GM23338 (cell line): ENCODE data around the gene PSD. TPM values are rescaled to one million over a fixed set of nuclear protein-coding genes. Genes with fewer than 3 reads are reported as not detected.

ENCODE experiments used
- ATAC-seq: fragments of 200-7000 bp; cut with Tn5 transposase; 3 replicates; pipeline ENCODE4 v1.9.1; 2020
- DNase-seq: peaks from one replicate; pipeline ENCODE4 v3.0.0-alpha.2; 2015; ENCODE audit warnings: low spot score
- H2AFZ ChIP-seq: fragments of 200-600 bp; sonication (generic); 2 replicates; pipeline ENCODE4 v1.8.0; 2016; ENCODE audit warnings: antibody characterized with exemption, mild to moderate bottlenecking, moderate library complexity
- H3F3A ChIP-seq: fragments of 200-600 bp; sonication (generic); replicated peaks from 2 replicates; pipeline ENCODE4 v1.8.0; 2017; ENCODE audit warnings: antibody characterized with exemption, mixed run types, low read depth
- H3K27ac ChIP-seq: fragments of 200-600 bp; sonication (generic); 2 replicates; pipeline ENCODE4 v1.6.1; 2016; ENCODE audit warnings: low read depth
- H3K27me3 ChIP-seq: fragments of 200-600 bp; sonication (generic); 2 replicates; pipeline ENCODE4 v1.8.0; 2016; ENCODE audit warnings: mild to moderate bottlenecking, mixed run types, moderate library complexity; ENCODE audit not compliant: insufficient read depth
- H3K36me3 ChIP-seq: fragments of 200-600 bp; sonication (generic); 2 replicates; pipeline ENCODE4 v1.8.0; 2016; ENCODE audit warnings: mild to moderate bottlenecking; ENCODE audit not compliant: insufficient read depth
- H3K4me1 ChIP-seq: fragments of 200-600 bp; sonication (generic); 2 replicates; pipeline ENCODE4 v1.8.0; 2016; ENCODE audit warnings: mild to moderate bottlenecking, moderate library complexity; ENCODE audit not compliant: insufficient read depth
- H3K4me2 ChIP-seq: fragments of 200-600 bp; sonication (generic); 2 replicates; pipeline ENCODE4 v1.7.1; 2017; ENCODE audit warnings: mixed run types
- H3K4me3 ChIP-seq: fragments of 200-600 bp; sonication (generic); 2 replicates; pipeline ENCODE4 v1.6.1; 2016; ENCODE audit warnings: mixed run types
- H3K79me2 ChIP-seq: fragments of 200-600 bp; sonication (generic); replicated peaks from 2 replicates; pipeline ENCODE4 v1.8.0; 2017; ENCODE audit warnings: mild to moderate bottlenecking; ENCODE audit not compliant: insufficient read depth
- H3K9me2 ChIP-seq: fragments of 200-600 bp; sonication (generic); 2 replicates; pipeline ENCODE4 v1.8.0; 2017; ENCODE audit not compliant: insufficient read depth
- H4K20me1 ChIP-seq: fragments of 200-600 bp; sonication (generic); replicated peaks from 2 replicates; pipeline ENCODE4 v1.8.0; 2017; ENCODE audit warnings: mild to moderate bottlenecking; ENCODE audit not compliant: insufficient read depth
- H3K27ac Mint-ChIP-seq: 2 replicates; pipeline ENCODE4 v1.8.0; 2020; ENCODE audit warnings: inconsistent platforms, mild to moderate bottlenecking, moderate library complexity, mixed read lengths
- H3K27me3 Mint-ChIP-seq: 3 replicates; pipeline ENCODE4 v1.8.0; 2022; ENCODE audit warnings: low read depth, mild to moderate bottlenecking, moderate library complexity, mixed read lengths, inconsistent platforms; ENCODE audit not compliant: insufficient read depth, poor library complexity
- H3K36me3 Mint-ChIP-seq: 3 replicates; pipeline ENCODE4 v1.8.0; 2021; ENCODE audit warnings: low read depth, mild to moderate bottlenecking, inconsistent platforms, moderate library complexity, mixed read lengths
- H3K4me1 Mint-ChIP-seq: 3 replicates; pipeline ENCODE4 v1.8.0; 2020; ENCODE audit warnings: mild to moderate bottlenecking, inconsistent platforms, mixed read lengths
- H3K4me3 Mint-ChIP-seq: 3 replicates; pipeline ENCODE4 v1.8.0; 2021; ENCODE audit warnings: moderate library complexity, mild to moderate bottlenecking, inconsistent platforms, mixed read lengths
- H3K9me3 Mint-ChIP-seq: 3 replicates; pipeline ENCODE4 v1.8.0; 2020; ENCODE audit warnings: moderate library complexity, mild to moderate bottlenecking, inconsistent platforms, mixed read lengths
- CREB1 ChIP-seq: fragments of 250-450 bp; sonication (Bioruptor Pico); IDR thresholded peaks from 2 replicates; pipeline ENCODE4 v1.5.0; 2020; ENCODE audit warnings: low read depth, mild to moderate bottlenecking, moderate library complexity
- EZH2 ChIP-seq: fragments of 200-600 bp; sonication (generic); IDR thresholded peaks from one replicate; pipeline ENCODE4 v1.8.0; 2017; ENCODE audit warnings: antibody characterized with exemption, mild to moderate bottlenecking, low read depth; ENCODE audit not compliant: unreplicated experiment
- JUNB ChIP-seq: IDR thresholded peaks from one replicate; pipeline ENCODE4 v1.6.1; 2016; ENCODE audit warnings: antibody characterized with exemption; ENCODE audit not compliant: unreplicated experiment
- NANOG ChIP-seq: IDR thresholded peaks from 2 replicates; pipeline ENCODE4 v1.6.1; 2016; ENCODE audit warnings: antibody characterized with exemption, borderline replicate concordance
- ZNF331 ChIP-seq: fragments of 250-450 bp; sonication (Bioruptor Pico); IDR thresholded peaks from 2 replicates; pipeline ENCODE4 v1.5.0; 2020; ENCODE audit warnings: low read depth, mild to moderate bottlenecking, moderate library complexity
- polyA plus RNA-seq: library from polyadenylated mRNA; unstranded; fragments of >200 nt; fragmentation: Nextera tagmentation; extraction: Ambion mirVana; gene quantifications from 2 replicates; pipeline ENCODE4 v1.2.1, GENCODE V29; 2016
- total RNA-seq: library from RNA; depleted of rRNA; stranded (reverse); fragments of >200 nt; shearing (Covaris generic); gene quantifications from 2 replicates; pipeline ENCODE4 v1.2.3, GENCODE V29; 2014
- TF ChIP-seq, protein P1 (sequence below): fragments of 250-450 bp; sonication (Bioruptor Pico); IDR thresholded peaks from 2 replicates; pipeline ENCODE4 v1.5.0; 2020; ENCODE audit warnings: mild to moderate bottlenecking, moderate library complexity

PSD gene
- total and polyA plus RNA-seq, 2 experiments from 2014 or later = 1.9 to 6.8 TPM

DNA sequence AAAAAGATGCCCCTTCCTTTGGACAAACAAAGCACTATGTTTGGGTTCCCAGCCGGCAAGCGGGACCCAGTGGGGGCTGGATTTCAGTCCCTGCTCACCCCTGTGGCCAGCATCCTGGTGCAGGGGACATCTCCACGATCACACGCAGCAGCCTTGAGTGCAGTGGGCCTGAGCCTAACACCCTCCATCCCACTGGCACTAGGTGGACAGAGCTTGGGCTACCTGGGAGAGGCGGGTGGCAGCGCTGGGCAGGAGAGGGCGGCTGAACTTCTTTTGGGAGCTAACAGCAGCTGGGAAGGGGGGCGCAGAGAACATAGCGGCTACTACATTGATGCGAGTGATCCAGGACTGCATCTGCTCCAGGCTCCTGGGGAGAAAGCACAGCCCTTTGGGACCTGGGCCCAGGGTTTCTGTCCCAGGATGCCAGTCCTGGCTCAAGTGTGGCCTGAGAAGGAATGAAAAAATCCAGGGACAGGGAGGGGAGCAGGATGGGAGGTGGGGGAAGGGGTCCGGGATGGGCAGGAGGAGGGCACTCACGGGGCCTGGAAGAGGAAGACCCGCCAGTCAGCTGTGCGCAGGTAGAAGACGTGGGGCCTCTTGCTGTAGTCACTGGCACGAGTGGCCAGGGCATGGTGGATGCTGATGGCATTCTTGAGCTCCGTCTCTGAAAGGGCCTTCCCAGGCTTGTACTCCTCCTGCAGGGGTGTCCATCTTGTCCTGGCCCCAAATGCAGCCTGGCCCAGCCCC lies 14.1 kb downstream of the PSD start:
- no peaks in the 10 kb centered on the region for H3K9me2 ChIP-seq
- TF ChIP-seq JUNB (no peak), ZNF331 (CRISPR knock-in tag) (no peak), CREB1 (no peak), EZH2 (no peak), NANOG (no peak)
- TF ChIP-seq, protein P1, sequence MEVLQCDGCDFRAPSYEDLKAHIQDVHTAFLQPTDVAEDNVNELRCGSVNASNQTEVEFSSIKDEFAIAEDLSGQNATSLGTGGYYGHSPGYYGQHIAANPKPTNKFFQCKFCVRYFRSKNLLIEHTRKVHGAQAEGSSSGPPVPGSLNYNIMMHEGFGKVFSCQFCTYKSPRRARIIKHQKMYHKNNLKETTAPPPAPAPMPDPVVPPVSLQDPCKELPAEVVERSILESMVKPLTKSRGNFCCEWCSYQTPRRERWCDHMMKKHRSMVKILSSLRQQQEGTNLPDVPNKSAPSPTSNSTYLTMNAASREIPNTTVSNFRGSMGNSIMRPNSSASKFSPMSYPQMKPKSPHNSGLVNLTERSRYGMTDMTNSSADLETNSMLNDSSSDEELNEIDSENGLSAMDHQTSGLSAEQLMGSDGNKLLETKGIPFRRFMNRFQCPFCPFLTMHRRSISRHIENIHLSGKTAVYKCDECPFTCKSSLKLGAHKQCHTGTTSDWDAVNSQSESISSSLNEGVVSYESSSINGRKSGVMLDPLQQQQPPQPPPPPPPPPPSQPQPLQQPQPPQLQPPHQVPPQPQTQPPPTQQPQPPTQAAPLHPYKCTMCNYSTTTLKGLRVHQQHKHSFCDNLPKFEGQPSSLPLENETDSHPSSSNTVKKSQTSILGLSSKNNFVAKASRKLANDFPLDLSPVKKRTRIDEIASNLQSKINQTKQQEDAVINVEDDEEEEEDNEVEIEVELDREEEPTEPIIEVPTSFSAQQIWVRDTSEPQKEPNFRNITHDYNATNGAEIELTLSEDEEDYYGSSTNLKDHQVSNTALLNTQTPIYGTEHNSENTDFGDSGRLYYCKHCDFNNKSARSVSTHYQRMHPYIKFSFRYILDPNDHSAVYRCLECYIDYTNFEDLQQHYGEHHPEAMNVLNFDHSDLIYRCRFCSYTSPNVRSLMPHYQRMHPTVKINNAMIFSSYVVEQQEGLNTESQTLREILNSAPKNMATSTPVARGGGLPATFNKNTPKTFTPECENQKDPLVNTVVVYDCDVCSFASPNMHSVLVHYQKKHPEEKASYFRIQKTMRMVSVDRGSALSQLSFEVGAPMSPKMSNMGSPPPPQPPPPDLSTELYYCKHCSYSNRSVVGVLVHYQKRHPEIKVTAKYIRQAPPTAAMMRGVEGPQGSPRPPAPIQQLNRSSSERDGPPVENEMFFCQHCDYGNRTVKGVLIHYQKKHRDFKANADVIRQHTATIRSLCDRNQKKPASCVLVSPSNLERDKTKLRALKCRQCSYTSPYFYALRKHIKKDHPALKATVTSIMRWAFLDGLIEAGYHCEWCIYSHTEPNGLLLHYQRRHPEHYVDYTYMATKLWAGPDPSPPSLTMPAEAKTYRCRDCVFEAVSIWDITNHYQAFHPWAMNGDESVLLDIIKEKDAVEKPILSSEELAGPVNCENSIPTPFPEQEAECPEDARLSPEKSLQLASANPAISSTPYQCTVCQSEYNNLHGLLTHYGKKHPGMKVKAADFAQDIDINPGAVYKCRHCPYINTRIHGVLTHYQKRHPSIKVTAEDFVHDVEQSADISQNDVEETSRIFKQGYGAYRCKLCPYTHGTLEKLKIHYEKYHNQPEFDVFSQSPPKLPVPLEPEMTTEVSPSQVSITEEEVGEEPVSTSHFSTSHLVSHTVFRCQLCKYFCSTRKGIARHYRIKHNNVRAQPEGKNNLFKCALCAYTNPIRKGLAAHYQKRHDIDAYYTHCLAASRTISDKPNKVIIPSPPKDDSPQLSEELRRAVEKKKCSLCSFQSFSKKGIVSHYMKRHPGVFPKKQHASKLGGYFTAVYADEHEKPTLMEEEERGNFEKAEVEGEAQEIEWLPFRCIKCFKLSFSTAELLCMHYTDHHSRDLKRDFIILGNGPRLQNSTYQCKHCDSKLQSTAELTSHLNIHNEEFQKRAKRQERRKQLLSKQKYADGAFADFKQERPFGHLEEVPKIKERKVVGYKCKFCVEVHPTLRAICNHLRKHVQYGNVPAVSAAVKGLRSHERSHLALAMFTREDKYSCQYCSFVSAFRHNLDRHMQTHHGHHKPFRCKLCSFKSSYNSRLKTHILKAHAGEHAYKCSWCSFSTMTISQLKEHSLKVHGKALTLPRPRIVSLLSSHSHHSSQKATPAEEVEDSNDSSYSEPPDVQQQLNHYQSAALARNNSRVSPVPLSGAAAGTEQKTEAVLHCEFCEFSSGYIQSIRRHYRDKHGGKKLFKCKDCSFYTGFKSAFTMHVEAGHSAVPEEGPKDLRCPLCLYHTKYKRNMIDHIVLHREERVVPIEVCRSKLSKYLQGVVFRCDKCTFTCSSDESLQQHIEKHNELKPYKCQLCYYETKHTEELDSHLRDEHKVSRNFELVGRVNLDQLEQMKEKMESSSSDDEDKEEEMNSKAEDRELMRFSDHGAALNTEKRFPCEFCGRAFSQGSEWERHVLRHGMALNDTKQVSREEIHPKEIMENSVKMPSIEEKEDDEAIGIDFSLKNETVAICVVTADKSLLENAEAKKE (CRISPR knock-in tag) = no peak
- no peaks in the 10 kb centered on the region for H3K79me2 ChIP-seq
- H3K9me3 Mint-ChIP-seq = no peaks in the 10 kb centered on the region
- H3K27me3 Mint-ChIP-seq = peaks cover 38% of the 10 kb centered on the region
- H3K4me1 Mint-ChIP-seq = peaks cover 13% of the 10 kb centered on the region
- peaks cover under 1% of the 10 kb centered on the region; the same call in 1 of the 3 replicates for H3K36me3 Mint-ChIP-seq
- no peak overlapping the region for H2AFZ ChIP-seq
- no peaks in the 10 kb centered on the region for H4K20me1 ChIP-seq
- no peak overlapping the region for H3K4me3 ChIP-seq
- DNase-seq (no peak), ATAC-seq (no peak)
- H3K36me3 ChIP-seq = no peaks in the 10 kb centered on the region
- peaks cover 5% of the 10 kb centered on the region for H3K4me1 ChIP-seq
- no peak overlapping the region for H3K27ac ChIP-seq
- peaks cover 23% of the 10 kb centered on the region for H3K27me3 ChIP-seq
- H3F3A ChIP-seq = 0 out of 2 replicates have a peak, but pooled peaks cover 9% of the 10 kb centered on the region
- H3K4me3 Mint-ChIP-seq = no peak overlapping the region
- H3K27ac Mint-ChIP-seq = no peak overlapping the region
- no peak overlapping the region for H3K4me2 ChIP-seq
